Endothelial cell of umbilical vein (primary cell): ENCODE data around the gene IPP. TPM values are rescaled to one million over a fixed set of nuclear protein-coding genes. Genes with fewer than 3 reads are reported as not detected.

Experiments
- BruUV-seq: library from RNA; stranded (reverse); fragments of 400-500 nt; replicated peaks from 2 replicates; lab custom pipeline; 2021; lab: Mats Ljungman, UMichigan
- CTCF ChIA-PET: fragments of 300-600, 350-600 bp; sonication (Branson Sonifier 250); formaldehyde crosslinking; loops from one replicate; lab custom pipeline; 2021; ENCODE audit warnings: antibody characterized with exemption, inconsistent platforms; lab: Charles Lee
- POLR2A ChIA-PET: fragments of 300-600, 350-600 bp; sonication (Branson Sonifier 250); formaldehyde crosslinking; loops from one replicate; lab custom pipeline; 2021; ENCODE audit warnings: antibody characterized with exemption, inconsistent platforms; lab: Charles Lee
- DNase-seq: peaks from one replicate; pipeline ENCODE4 v3.0.0-alpha.2; 2011; ENCODE audit warnings: low read depth, low spot score
- FAIRE-seq: peaks from 2 replicates; lab custom pipeline; 2011; peaks lifted over from hg19 to GRCh38; lab: Jason Lieb, UNC
- H2AFZ ChIP-seq: 2 replicates; pipeline ENCODE4 v1.6.0; 2012; ENCODE audit warnings: low read depth, low read length, control low read depth, inconsistent platforms
- H3K27ac ChIP-seq: 2 replicates; pipeline ENCODE4 v1.5.1; 2011; ENCODE audit warnings: low read depth, mild to moderate bottlenecking, control low read depth, low read length, moderate library complexity; ENCODE audit not compliant: insufficient read depth
- H3K27me3 ChIP-seq, 2 experiments: 2 replicates each; pipeline versions ENCODE4 v1.6.0 to v1.6.1; 2011; ENCODE audit warnings: low read length in 2 of 2, mixed read lengths in 1 of 2; ENCODE audit not compliant: control insufficient read depth in 2 of 2, insufficient read depth in 2 of 2
- H3K36me3 ChIP-seq, 2 experiments: 2 replicates in 1 of 2; 3 replicates in 1 of 2; pipeline ENCODE4 v1.5.1; 2011; ENCODE audit warnings: low read length in 2 of 2, mild to moderate bottlenecking in 1 of 2, moderate library complexity in 1 of 2; ENCODE audit not compliant: control insufficient read depth in 2 of 2, insufficient read depth in 2 of 2; ENCODE audit errors: extremely low read depth in 1 of 2
- H3K4me1 ChIP-seq: 3 replicates; pipeline ENCODE4 v1.5.1; 2011; ENCODE audit warnings: mild to moderate bottlenecking, low read length; ENCODE audit not compliant: control insufficient read depth, insufficient read depth; ENCODE audit errors: extremely low read depth
- H3K4me2 ChIP-seq: 2 replicates; pipeline ENCODE4 v1.6.1; 2011; ENCODE audit warnings: low read length, control low read depth, mixed read lengths; ENCODE audit not compliant: insufficient read depth
- H3K4me3 ChIP-seq, 3 experiments: fragments of 200-600 bp in 1 of 3; sonication (generic), shearing (Covaris generic) in 1 of 3; replicated peaks in 1 of 3; 2 replicates each; pipeline ENCODE4 v1.5.1; 2011 to 2016; ENCODE audit warnings: control low read depth in 3 of 3, low read length in 3 of 3, mild to moderate bottlenecking in 2 of 3, inconsistent platforms in 1 of 3, low read depth in 1 of 3, moderate library complexity in 1 of 3; ENCODE audit not compliant: insufficient read depth in 1 of 3
- H3K79me2 ChIP-seq: 2 replicates; pipeline ENCODE4 v1.6.0; 2012; ENCODE audit warnings: low read length, inconsistent platforms; ENCODE audit not compliant: control insufficient read depth, insufficient read depth
- H3K9ac ChIP-seq: replicated peaks from 2 replicates; pipeline ENCODE3; 2011; ENCODE audit warnings: low read length, control low read depth; ENCODE audit not compliant: insufficient read depth; ENCODE audit errors: extremely low read depth
- H3K9me1 ChIP-seq: replicated peaks from 3 replicates; pipeline ENCODE4 v1.6.0; 2011; ENCODE audit warnings: mild to moderate bottlenecking, low read length; ENCODE audit not compliant: control insufficient read depth, insufficient read depth; ENCODE audit errors: extremely low read depth
- H3K9me3 ChIP-seq: replicated peaks from 2 replicates; pipeline ENCODE4 v1.5.1; 2012; ENCODE audit warnings: low read length, inconsistent platforms; ENCODE audit not compliant: control insufficient read depth, insufficient read depth
- H4K20me1 ChIP-seq: replicated peaks from 2 replicates; pipeline ENCODE3; 2011; ENCODE audit warnings: mild to moderate bottlenecking, low read length; ENCODE audit not compliant: control insufficient read depth, insufficient read depth; ENCODE audit errors: extremely low read depth
- CTCF ChIP-seq, 2 donors: IDR thresholded peaks; 1 replicate in 1 of 2; 2 replicates in 1 of 2; pipeline ENCODE4 v1.5.1; 2011; ENCODE audit warnings: low read length in 2 of 2, mild to moderate bottlenecking in 2 of 2, moderate library complexity in 2 of 2, control low read depth in 1 of 2, inconsistent platforms in 1 of 2, low read depth in 1 of 2; ENCODE audit not compliant: insufficient read depth in 1 of 2; ENCODE audit errors: extremely low read depth in 1 of 2
- EZH2 ChIP-seq: IDR thresholded peaks from 2 replicates; pipeline ENCODE4 v1.6.1; 2012; ENCODE audit warnings: borderline replicate concordance, low read depth, mild to moderate bottlenecking, moderate library complexity, low read length, inconsistent platforms; ENCODE audit not compliant: severe bottlenecking
- FOS ChIP-seq: IDR thresholded peaks from 2 replicates; pipeline ENCODE4 v1.6.1; 2011; ENCODE audit warnings: mild to moderate bottlenecking, low read length, moderate library complexity, borderline replicate concordance; ENCODE audit not compliant: insufficient read depth
- GATA2 ChIP-seq: IDR thresholded peaks from 2 replicates; pipeline ENCODE4 v1.7.0; 2011; ENCODE audit warnings: low read depth, mild to moderate bottlenecking, moderate library complexity, mixed read lengths, low read length; ENCODE audit not compliant: insufficient read length, insufficient read depth
- JUN ChIP-seq: IDR thresholded peaks from 2 replicates; pipeline ENCODE4 v1.6.1; 2011; ENCODE audit warnings: borderline replicate concordance, low read depth; ENCODE audit not compliant: insufficient read length, insufficient read depth
- MAX ChIP-seq: IDR thresholded peaks from 2 replicates; pipeline ENCODE4 v1.6.1; 2011; ENCODE audit not compliant: insufficient read depth, insufficient read length
- MYC ChIP-seq: IDR thresholded peaks from one replicate; pipeline ENCODE4 v1.6.1; 2011; ENCODE audit warnings: mild to moderate bottlenecking, low read depth, low read length
- POLR2A ChIP-seq: IDR thresholded peaks from 2 replicates; pipeline ENCODE4 v1.6.1; 2012; ENCODE audit warnings: low read depth, mild to moderate bottlenecking, control low read depth, low read length
- POLR2AphosphoS5 ChIP-seq: IDR thresholded peaks from 2 replicates; pipeline ENCODE4 v1.6.1; 2012; ENCODE audit warnings: low read depth, mild to moderate bottlenecking, control low read depth, low read length, moderate library complexity; ENCODE audit not compliant: insufficient read depth
- dilution Hi-C: fragments of 300-500 bp; cut with MboI; formaldehyde crosslinking; loops from one replicate; pipeline ENCODE4 v1.15.0; 2019; ENCODE audit warnings: low sequenced_read_pairs; ENCODE audit not compliant: extremely low pct_ligation_motif_present
- intact Hi-C: fragments of 100-400 bp; cut with micrococcal nuclease; formaldehyde crosslinking; loops from one replicate; pipeline ENCODE4 v1.10.0; 2022
- polyA plus RNA-seq, 4 experiments: library from polyadenylated mRNA; depleted of rRNA in 3 of 4; stranded (reverse) in 3 of 4; unstranded in 1 of 4; fragments of >200 nt; gene quantifications; 2 replicates each; pipeline versions ENCODE4 v1.2.1 to v1.2.3, GENCODE V29; 2011 to 2012; ENCODE audit warnings: missing spikeins in 1 of 4
- total RNA-seq: library from RNA; stranded (reverse); gene quantifications from 2 replicates; pipeline ENCODE4 v1.2.3, GENCODE V29; 2021

Gene IPP
- total and polyA plus RNA-seq, 2 donors (not counting 3 experiments of a cell fraction or from before 2014, with no cell fraction given) = 2.1 to 6.3 TPM

DNA sequence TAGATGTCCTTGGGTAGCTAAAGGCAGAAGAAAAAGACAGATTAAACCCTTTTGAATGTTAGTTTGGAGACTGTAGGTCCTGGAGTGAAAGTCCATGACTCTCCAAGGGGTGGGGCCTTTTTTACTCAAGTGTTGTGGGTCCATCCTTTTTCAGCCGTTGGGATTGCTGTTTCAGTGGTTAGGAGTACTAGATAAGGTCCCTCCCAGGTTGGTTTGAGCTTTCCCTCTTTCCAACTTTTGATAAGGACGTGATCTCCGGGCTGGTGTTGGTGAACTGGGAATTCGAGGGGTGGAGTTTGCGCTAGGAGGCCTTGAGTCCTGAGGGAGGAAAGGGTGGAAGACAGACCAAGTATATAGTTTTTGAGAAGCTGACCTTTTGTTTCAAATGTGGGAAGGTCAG is 5.2 kb upstream of the IPP start:
- Histone ChIP-seq H3K9me1 (no peaks in the 10 kb centered on the region), H3K4me1 (peaks cover 4% of the 10 kb centered on the region), H3K27ac (no peak overlapping the region), H3K79me2 (no peaks in the 10 kb centered on the region), H4K20me1 (no peaks in the 10 kb centered on the region), H3K9ac (no peak overlapping the region), H3K9me3 (no peaks in the 10 kb centered on the region), H3K4me2 (no peak overlapping the region), H3K4me3 (no peak overlapping the region), H2AFZ (no peak overlapping the region), H3K36me3 (no peaks in the 10 kb centered on the region), H3K27me3 (peaks cover 3 to 10% of the 10 kb centered on the region in 2 experiments)
- FAIRE-seq (no peak), DNase-seq (no peak)
- TF ChIP-seq MAX (no peak), POLR2A (no peak), JUN (no peak), FOS (no peak), POLR2AphosphoS5 (no peak), GATA2 (no peak), MYC (no peak), EZH2 (no peak), CTCF (IDR thresholded peaks at IDR 0.05; ENCODE audit: extremely low read depth in 1 of 2, insufficient read depth in 1 of 2, low read depth in 1 of 2, low read length in 2 of 2) (no peak)
- intact Hi-C loops (no loop called here), dilution Hi-C loops (no loop called here)
- POLR2A ChIA-PET = no interaction called here
- CTCF ChIA-PET = no interaction called here
- no TSS peak for BruUV-seq
